ENCODE measurements around the gene CHSY3.

The CHSY3 gene

DNA sequence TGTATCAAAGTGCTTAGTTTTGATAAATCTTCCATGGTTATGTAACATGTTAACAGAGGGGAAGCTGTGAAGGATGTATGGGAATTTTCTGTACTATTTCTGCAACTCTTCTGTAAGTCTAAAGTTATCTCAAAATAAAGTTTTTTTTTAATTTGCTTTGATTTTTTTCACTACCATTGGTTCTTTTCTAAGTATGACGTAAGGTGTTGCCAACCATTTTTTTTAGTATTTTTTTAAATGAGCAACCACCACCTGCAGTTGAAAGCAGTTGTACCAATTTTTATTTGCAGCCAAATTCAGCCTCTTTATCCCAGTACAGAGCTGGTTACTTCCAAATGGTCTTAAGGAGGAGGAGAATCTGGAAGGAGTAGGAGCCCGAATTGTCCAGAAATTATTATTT, 192.2 kb downstream of the CHSY3 start:
- no peak for DNase-seq (ENCODE audit: low read depth)

- no peak for DNase-seq (ENCODE audit: low read depth)
Observed at GRCh38 chr5:130099008-130099407, 194.7 kb downstream of the CHSY3 start.

- DNase-seq (ENCODE audit: low read depth): no peak
Observed at GRCh38 chr5:130102375-130102774, 198.1 kb downstream of the CHSY3 start.

GRCh38 chr5:130102960-130103359, 198.7 kb downstream of the CHSY3 start:
- no peak for DNase-seq (ENCODE audit: low read depth)

GRCh38 chr5:130104895-130105688, 200.8 kb downstream of the CHSY3 start:
- DNase-seq (ENCODE audit: low read depth): no peak

DNA sequence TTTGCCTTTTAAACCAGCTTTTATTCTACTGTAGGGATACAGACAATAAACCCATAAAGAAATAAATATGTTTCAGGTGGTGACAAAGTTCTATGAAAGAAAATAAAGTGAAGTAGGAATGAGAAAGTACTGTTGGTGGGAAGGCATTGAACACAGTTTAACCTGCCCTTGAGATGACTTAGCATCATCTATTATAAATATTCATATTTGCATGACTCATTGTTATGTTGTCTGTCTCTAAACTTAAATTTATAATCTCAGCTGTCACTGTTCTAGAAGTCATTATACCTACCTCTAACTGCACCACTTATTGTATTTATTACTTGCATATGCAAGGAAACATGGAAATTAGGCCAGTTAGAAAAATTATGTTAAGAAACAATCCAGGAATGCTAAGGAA, 202.2 kb downstream of the CHSY3 start:
- DNase-seq (ENCODE audit: low read depth): no peak

GRCh38 chr5:130109152-130109551, 204.9 kb downstream of the CHSY3 start:
- DNase-seq (ENCODE audit: low read depth): no peak

GRCh38 chr5:130110328-130110727, 206.1 kb downstream of the CHSY3 start:
- no peak for DNase-seq (ENCODE audit: low read depth)

- DNase-seq (ENCODE audit: low read depth): no peak
Observed at GRCh38 chr5:130111746-130112145, 207.5 kb downstream of the CHSY3 start.

DNA sequence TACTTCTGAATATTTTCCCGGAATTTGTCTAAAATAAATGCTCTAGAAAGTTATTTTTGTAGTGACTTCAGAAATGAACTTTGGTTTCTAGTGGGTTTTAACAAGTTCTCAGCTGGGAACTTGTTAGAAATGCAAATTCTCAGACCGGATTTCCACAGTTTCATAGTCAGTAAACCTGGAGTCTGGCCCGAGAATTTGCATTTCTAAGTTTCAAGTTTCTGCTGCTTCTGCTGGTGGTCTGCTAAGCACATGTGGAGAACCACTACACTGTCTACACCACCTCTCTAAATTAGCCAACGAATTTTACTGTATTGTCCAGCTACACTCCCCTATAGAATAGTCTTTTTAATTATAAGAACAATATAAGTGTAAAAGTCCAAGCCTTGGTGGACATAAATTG, 208.0 kb downstream of the CHSY3 start:
- DNase-seq (ENCODE audit: low read depth): no peak

- DNase-seq (ENCODE audit: low read depth): no peak
Observed at GRCh38 chr5:130115686-130116085, 211.4 kb downstream of the CHSY3 start.

DNA sequence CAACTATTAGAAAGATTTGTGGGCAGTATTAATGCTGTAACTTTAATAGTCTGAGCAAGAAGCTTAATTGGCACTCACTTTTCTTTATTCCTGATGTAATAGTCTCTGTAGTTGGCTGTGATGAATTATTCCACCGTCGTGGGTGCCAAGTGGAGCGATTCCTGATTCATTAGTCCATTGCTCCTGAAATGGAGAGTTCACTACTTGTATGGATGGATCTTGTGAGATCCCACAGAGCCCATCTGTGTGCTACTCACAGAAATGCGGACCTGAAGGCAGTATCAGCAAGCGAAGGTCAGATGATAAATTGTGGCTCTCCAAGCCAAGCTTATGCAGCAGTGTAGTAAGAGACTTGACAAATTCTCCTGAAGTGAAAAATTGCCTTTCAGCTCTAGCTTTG, 212.2 kb downstream of the CHSY3 start:
- no peak for DNase-seq (ENCODE audit: low read depth)

DNA sequence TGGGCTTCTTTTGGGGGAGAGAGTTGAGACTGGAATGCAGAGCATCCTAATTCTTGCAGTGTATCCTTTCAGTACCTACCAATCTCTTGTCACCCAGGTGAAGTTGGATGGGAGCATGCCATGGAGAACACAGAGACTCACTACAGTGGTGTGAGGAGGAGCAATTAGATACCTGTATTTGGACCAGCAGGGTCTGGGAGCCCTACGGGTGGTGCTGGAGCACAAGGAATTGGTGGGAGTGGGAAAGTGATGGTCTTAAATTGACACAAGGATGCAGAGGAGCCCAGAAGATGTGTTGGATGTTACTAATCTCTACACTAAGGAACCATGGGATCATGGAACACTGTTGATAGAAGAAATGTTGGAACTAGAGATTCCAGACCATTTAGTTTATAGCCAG, 212.7 kb downstream of the CHSY3 start:
- DNase-seq (ENCODE audit: low read depth): no peak

GRCh38 chr5:130126746-130127145, 222.5 kb downstream of the CHSY3 start:
- no peak for DNase-seq (ENCODE audit: low read depth)

DNA sequence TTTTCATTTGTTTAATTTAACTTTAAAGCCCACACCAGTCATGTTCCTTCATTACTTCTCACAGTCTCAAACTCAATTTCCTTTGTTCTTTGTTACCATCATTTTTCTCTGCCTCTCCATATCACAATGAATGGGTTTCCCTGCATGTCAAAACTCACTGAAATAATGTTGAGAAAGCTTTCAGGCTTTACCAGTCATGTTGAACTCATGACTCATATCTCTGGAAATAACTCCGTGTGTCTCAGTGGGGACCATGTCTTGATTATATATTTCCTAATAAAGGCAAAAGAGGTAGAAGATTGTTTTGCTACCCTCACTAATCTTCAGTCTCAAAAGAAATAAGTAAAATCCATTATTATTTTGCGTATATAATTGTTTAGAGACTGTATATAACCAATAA, 231.2 kb downstream of the CHSY3 start:
- no peak for DNase-seq (ENCODE audit: low read depth)

DNA sequence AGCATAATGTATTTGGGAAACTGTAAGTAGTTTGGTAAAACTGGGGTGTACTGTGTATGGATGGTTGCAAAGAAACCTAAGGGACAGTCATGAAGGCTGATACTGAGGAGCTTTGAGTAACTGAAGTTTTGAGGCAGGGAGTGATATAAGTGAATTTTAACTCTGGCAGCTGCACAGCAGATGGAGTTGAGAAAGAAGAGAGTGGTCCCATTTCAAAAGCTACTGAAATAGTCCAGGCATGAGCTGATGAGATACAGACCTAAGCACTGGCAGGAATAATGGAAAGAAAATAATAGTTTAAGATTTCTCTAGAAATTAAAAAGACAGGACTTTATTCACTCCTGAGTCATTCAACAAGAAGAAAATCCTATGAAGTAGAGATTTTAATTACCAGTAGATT, 232.0 kb downstream of the CHSY3 start:
- DNase-seq (ENCODE audit: low read depth): no peak

DNA sequence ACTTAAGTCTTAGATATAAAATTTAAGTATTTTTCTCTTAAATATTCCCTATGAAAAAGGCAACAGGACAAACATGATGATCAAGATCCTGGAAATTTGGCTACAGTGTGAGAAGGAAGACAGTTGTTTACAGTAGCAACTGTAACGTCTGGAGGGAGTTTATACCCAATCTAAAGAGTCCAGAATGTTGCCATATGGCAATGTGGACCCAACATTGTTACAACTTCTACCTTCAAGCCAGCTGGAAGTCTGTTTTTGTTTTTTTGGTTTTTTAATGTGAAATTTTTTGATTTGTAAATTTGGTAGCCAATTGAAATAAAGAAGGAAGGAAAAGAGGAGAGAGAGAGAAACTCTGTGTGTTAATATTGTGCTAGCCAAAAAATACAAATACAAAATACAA, 233.4 kb downstream of the CHSY3 start:
- no peak for DNase-seq (ENCODE audit: low read depth)

- no peak for DNase-seq (ENCODE audit: low read depth)
Observed at GRCh38 chr5:130138406-130139045, 234.3 kb downstream of the CHSY3 start.

- DNase-seq (ENCODE audit: low read depth): no peak
Observed at GRCh38 chr5:130141659-130142320, 237.5 kb downstream of the CHSY3 start.

- DNase-seq (ENCODE audit: low read depth): no peak
Observed at GRCh38 chr5:130151239-130151638, 247.0 kb downstream of the CHSY3 start.

DNA sequence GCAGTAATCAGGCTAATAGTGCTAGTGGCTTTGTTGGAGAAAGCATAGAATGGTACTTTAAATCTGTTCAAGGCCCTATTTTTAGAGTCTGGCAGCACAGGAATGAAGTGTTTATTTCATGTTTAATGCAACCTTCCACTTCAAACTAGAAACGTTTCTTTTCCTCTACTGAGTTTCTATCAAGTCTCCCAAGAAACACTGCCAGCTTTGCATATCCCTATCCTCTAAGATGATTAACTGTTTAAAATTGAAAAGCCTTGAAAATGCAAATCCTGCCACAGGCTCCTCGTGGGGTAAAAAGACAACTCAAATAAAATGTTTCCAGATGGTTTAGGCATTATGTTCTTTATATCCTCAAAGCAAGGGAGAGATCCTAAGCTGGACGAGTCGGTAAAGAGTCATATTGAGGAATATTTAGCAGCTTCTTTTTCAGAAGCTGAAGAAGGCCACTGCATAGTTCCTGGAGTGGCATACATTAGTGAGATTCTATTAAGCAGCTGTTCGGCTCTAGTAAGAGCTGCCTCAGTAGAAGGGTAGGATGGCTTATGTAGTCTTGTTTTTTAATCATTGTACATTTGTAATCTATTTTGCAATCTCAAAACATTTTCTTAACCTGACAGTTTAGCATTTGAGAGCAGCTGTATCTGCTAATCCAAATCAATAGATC, 251.2 kb downstream of the CHSY3 start:
- no peak for DNase-seq (ENCODE audit: low read depth)

- DNase-seq (ENCODE audit: low read depth): no peak
Observed at GRCh38 chr5:130158036-130158435, 253.8 kb downstream of the CHSY3 start.

GRCh38 chr5:130159968-130160367, 255.7 kb downstream of the CHSY3 start:
- DNase-seq (ENCODE audit: low read depth): no peak

All from activated gamma-delta T cell treated with anti-CD3 and anti-CD28 coated beads, Interleukin-2, amount 50 U/mL, for 16 hours (primary cell).